Endothelial cell of umbilical vein (primary cell): Measurements from ENCODE around the gene C10orf71. TPM values are rescaled to one million over a fixed set of nuclear protein-coding genes. Genes with fewer than 3 reads are reported as not detected.

Experiments used
- BruUV-seq: library from RNA; stranded (reverse); fragments of 400-500 nt; replicated peaks from 2 replicates; lab custom pipeline; 2021; lab: Mats Ljungman, UMichigan
- CTCF ChIA-PET: fragments of 300-600, 350-600 bp; sonication (Branson Sonifier 250); formaldehyde crosslinking; loops from one replicate; lab custom pipeline; 2021; ENCODE audit warnings: antibody characterized with exemption, inconsistent platforms; lab: Charles Lee
- POLR2A ChIA-PET: fragments of 300-600, 350-600 bp; sonication (Branson Sonifier 250); formaldehyde crosslinking; loops from one replicate; lab custom pipeline; 2021; ENCODE audit warnings: antibody characterized with exemption, inconsistent platforms; lab: Charles Lee
- DNase-seq: peaks from one replicate; pipeline ENCODE4 v3.0.0-alpha.2; 2011; ENCODE audit warnings: low read depth, low spot score
- FAIRE-seq: peaks from 2 replicates; lab custom pipeline; 2011; peaks lifted over from hg19 to GRCh38; lab: Jason Lieb, UNC
- H2AFZ ChIP-seq: 2 replicates; pipeline ENCODE4 v1.6.0; 2012; ENCODE audit warnings: low read depth, low read length, control low read depth, inconsistent platforms
- H3K27ac ChIP-seq: 2 replicates; pipeline ENCODE4 v1.5.1; 2011; ENCODE audit warnings: low read depth, mild to moderate bottlenecking, control low read depth, low read length, moderate library complexity; ENCODE audit not compliant: insufficient read depth
- H3K27me3 ChIP-seq, 2 experiments: 2 replicates each; pipeline versions ENCODE4 v1.6.0 to v1.6.1; 2011; ENCODE audit warnings: low read length in 2 of 2, mixed read lengths in 1 of 2; ENCODE audit not compliant: control insufficient read depth in 2 of 2, insufficient read depth in 2 of 2
- H3K36me3 ChIP-seq, 2 experiments: 2 replicates in 1 of 2; 3 replicates in 1 of 2; pipeline ENCODE4 v1.5.1; 2011; ENCODE audit warnings: low read length in 2 of 2, mild to moderate bottlenecking in 1 of 2, moderate library complexity in 1 of 2; ENCODE audit not compliant: control insufficient read depth in 2 of 2, insufficient read depth in 2 of 2; ENCODE audit errors: extremely low read depth in 1 of 2
- H3K4me1 ChIP-seq: 3 replicates; pipeline ENCODE4 v1.5.1; 2011; ENCODE audit warnings: mild to moderate bottlenecking, low read length; ENCODE audit not compliant: control insufficient read depth, insufficient read depth; ENCODE audit errors: extremely low read depth
- H3K4me2 ChIP-seq: 2 replicates; pipeline ENCODE4 v1.6.1; 2011; ENCODE audit warnings: low read length, control low read depth, mixed read lengths; ENCODE audit not compliant: insufficient read depth
- H3K4me3 ChIP-seq, 3 experiments: fragments of 200-600 bp in 1 of 3; sonication (generic), shearing (Covaris generic) in 1 of 3; replicated peaks in 1 of 3; 2 replicates each; pipeline ENCODE4 v1.5.1; 2011 to 2016; ENCODE audit warnings: control low read depth in 3 of 3, low read length in 3 of 3, mild to moderate bottlenecking in 2 of 3, inconsistent platforms in 1 of 3, low read depth in 1 of 3, moderate library complexity in 1 of 3; ENCODE audit not compliant: insufficient read depth in 1 of 3
- H3K79me2 ChIP-seq: 2 replicates; pipeline ENCODE4 v1.6.0; 2012; ENCODE audit warnings: low read length, inconsistent platforms; ENCODE audit not compliant: control insufficient read depth, insufficient read depth
- H3K9ac ChIP-seq: replicated peaks from 2 replicates; pipeline ENCODE3; 2011; ENCODE audit warnings: low read length, control low read depth; ENCODE audit not compliant: insufficient read depth; ENCODE audit errors: extremely low read depth
- H3K9me1 ChIP-seq: replicated peaks from 3 replicates; pipeline ENCODE4 v1.6.0; 2011; ENCODE audit warnings: mild to moderate bottlenecking, low read length; ENCODE audit not compliant: control insufficient read depth, insufficient read depth; ENCODE audit errors: extremely low read depth
- H3K9me3 ChIP-seq: replicated peaks from 2 replicates; pipeline ENCODE4 v1.5.1; 2012; ENCODE audit warnings: low read length, inconsistent platforms; ENCODE audit not compliant: control insufficient read depth, insufficient read depth
- H4K20me1 ChIP-seq: replicated peaks from 2 replicates; pipeline ENCODE3; 2011; ENCODE audit warnings: mild to moderate bottlenecking, low read length; ENCODE audit not compliant: control insufficient read depth, insufficient read depth; ENCODE audit errors: extremely low read depth
- EZH2 ChIP-seq: IDR thresholded peaks from 2 replicates; pipeline ENCODE4 v1.6.1; 2012; ENCODE audit warnings: borderline replicate concordance, low read depth, mild to moderate bottlenecking, moderate library complexity, low read length, inconsistent platforms; ENCODE audit not compliant: severe bottlenecking
- FOS ChIP-seq: IDR thresholded peaks from 2 replicates; pipeline ENCODE4 v1.6.1; 2011; ENCODE audit warnings: mild to moderate bottlenecking, low read length, moderate library complexity, borderline replicate concordance; ENCODE audit not compliant: insufficient read depth
- GATA2 ChIP-seq: IDR thresholded peaks from 2 replicates; pipeline ENCODE4 v1.7.0; 2011; ENCODE audit warnings: low read depth, mild to moderate bottlenecking, moderate library complexity, mixed read lengths, low read length; ENCODE audit not compliant: insufficient read length, insufficient read depth
- JUN ChIP-seq: IDR thresholded peaks from 2 replicates; pipeline ENCODE4 v1.6.1; 2011; ENCODE audit warnings: borderline replicate concordance, low read depth; ENCODE audit not compliant: insufficient read length, insufficient read depth
- MAX ChIP-seq: IDR thresholded peaks from 2 replicates; pipeline ENCODE4 v1.6.1; 2011; ENCODE audit not compliant: insufficient read depth, insufficient read length
- MYC ChIP-seq: IDR thresholded peaks from one replicate; pipeline ENCODE4 v1.6.1; 2011; ENCODE audit warnings: mild to moderate bottlenecking, low read depth, low read length
- POLR2A ChIP-seq: IDR thresholded peaks from 2 replicates; pipeline ENCODE4 v1.6.1; 2012; ENCODE audit warnings: low read depth, mild to moderate bottlenecking, control low read depth, low read length
- POLR2AphosphoS5 ChIP-seq: IDR thresholded peaks from 2 replicates; pipeline ENCODE4 v1.6.1; 2012; ENCODE audit warnings: low read depth, mild to moderate bottlenecking, control low read depth, low read length, moderate library complexity; ENCODE audit not compliant: insufficient read depth
- dilution Hi-C: fragments of 300-500 bp; cut with MboI; formaldehyde crosslinking; loops from one replicate; pipeline ENCODE4 v1.15.0; 2019; ENCODE audit warnings: low sequenced_read_pairs; ENCODE audit not compliant: extremely low pct_ligation_motif_present
- intact Hi-C: fragments of 100-400 bp; cut with micrococcal nuclease; formaldehyde crosslinking; loops from one replicate; pipeline ENCODE4 v1.10.0; 2022
- polyA plus RNA-seq, 4 experiments: library from polyadenylated mRNA; depleted of rRNA in 3 of 4; stranded (reverse) in 3 of 4; unstranded in 1 of 4; fragments of >200 nt; gene quantifications; 2 replicates each; pipeline versions ENCODE4 v1.2.1 to v1.2.3, GENCODE V29; 2011 to 2012; ENCODE audit warnings: missing spikeins in 1 of 4
- total RNA-seq: library from RNA; stranded (reverse); gene quantifications from 2 replicates; pipeline ENCODE4 v1.2.3, GENCODE V29; 2021
- TF ChIP-seq, protein P1 (sequence below), 2 donors: IDR thresholded peaks; 1 replicate in 1 of 2; 2 replicates in 1 of 2; pipeline ENCODE4 v1.5.1; 2011; ENCODE audit warnings: low read length in 2 of 2, mild to moderate bottlenecking in 2 of 2, moderate library complexity in 2 of 2, control low read depth in 1 of 2, inconsistent platforms in 1 of 2, low read depth in 1 of 2; ENCODE audit not compliant: insufficient read depth in 1 of 2; ENCODE audit errors: extremely low read depth in 1 of 2

The C10orf71 gene
- total and polyA plus RNA-seq, 2 donors (not counting 3 experiments of a cell fraction or from before 2014, with no cell fraction given): not detected

DNA sequence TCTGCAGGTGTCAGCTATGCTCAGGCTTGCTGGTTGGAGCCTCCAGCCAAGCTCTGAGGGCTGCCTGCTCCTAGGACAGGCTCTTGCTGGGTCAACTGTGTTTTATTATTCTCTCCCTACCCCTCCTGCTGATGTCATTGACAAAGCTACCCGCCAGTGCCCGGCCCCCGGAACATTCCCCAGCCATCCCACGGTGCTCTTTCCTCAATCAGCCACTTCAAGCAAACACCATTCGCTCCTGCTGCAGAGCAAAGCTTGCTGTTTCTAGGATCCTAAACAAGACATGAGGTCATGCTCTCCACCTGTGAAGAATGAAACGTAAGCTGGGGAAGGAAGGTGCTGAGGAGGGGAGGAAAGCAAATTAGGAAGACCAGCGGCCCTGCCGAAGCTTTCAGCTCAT is 2.1 kb upstream of the C10orf71 start:
- Histone ChIP-seq H3K4me3 (no peak overlapping the region), H4K20me1 (no peaks in the 10 kb centered on the region), H3K36me3 (no peaks in the 10 kb centered on the region), H3K9ac (no peak overlapping the region), H3K4me1 (no peaks in the 10 kb centered on the region), H3K27me3 (no peaks in the 10 kb centered on the region), H3K4me2 (no peak overlapping the region), H2AFZ (no peak overlapping the region), H3K9me3 (no peaks in the 10 kb centered on the region), H3K9me1 (no peaks in the 10 kb centered on the region), H3K27ac (no peak overlapping the region), H3K79me2 (no peaks in the 10 kb centered on the region)
- TF ChIP-seq GATA2: no peak
- TF ChIP-seq POLR2A: no peak
- no peak for TF ChIP-seq FOS
- no peak for TF ChIP-seq EZH2
- no peak for TF ChIP-seq POLR2AphosphoS5
- TF ChIP-seq MYC: no peak
- TF ChIP-seq, protein P1, sequence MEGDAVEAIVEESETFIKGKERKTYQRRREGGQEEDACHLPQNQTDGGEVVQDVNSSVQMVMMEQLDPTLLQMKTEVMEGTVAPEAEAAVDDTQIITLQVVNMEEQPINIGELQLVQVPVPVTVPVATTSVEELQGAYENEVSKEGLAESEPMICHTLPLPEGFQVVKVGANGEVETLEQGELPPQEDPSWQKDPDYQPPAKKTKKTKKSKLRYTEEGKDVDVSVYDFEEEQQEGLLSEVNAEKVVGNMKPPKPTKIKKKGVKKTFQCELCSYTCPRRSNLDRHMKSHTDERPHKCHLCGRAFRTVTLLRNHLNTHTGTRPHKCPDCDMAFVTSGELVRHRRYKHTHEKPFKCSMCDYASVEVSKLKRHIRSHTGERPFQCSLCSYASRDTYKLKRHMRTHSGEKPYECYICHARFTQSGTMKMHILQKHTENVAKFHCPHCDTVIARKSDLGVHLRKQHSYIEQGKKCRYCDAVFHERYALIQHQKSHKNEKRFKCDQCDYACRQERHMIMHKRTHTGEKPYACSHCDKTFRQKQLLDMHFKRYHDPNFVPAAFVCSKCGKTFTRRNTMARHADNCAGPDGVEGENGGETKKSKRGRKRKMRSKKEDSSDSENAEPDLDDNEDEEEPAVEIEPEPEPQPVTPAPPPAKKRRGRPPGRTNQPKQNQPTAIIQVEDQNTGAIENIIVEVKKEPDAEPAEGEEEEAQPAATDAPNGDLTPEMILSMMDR (IDR thresholded peaks at IDR 0.05; ENCODE audit: extremely low read depth in 1 of 2, insufficient read depth in 1 of 2, low read depth in 1 of 2, low read length in 2 of 2): no peak
- no peak for TF ChIP-seq JUN
- no peak for TF ChIP-seq MAX
- dilution Hi-C loops (no loop called here), intact Hi-C loops (no loop called here)
- BruUV-seq: no TSS peak
- ChIA-PET POLR2A (no interaction called here), CTCF (interaction anchor here (3.1 kb wide), 1 partner anchor 19 kb away, joined by 8 read pairs; no protein-coding TSS in a partner anchor)
- FAIRE-seq: no peak
- DNase-seq: no peak
